NCI-H146 (cell line): ENCODE measurements around the gene SOWAHB.

ENCODE experiments used
- DNase-seq: peaks from one replicate; lab custom pipeline; 2025; lab: John Stamatoyannopoulos, UW

Gene SOWAHB

GRCh38 chr4:76851375-76851774 lies 46.6 kb downstream of the SOWAHB start:
- DNase-seq = no peak

GRCh38 chr4:76850010-76850441 lies 47.9 kb downstream of the SOWAHB start:
- no peak for DNase-seq
